BJ (cell line): ENCODE measurements around the gene RDH16. TPM values are rescaled to one million over a fixed set of nuclear protein-coding genes. Genes with fewer than 3 reads are reported as not detected.

Experiments used
- CTCF ChIA-PET: fragments of 350-600 bp; formaldehyde crosslinking; extraction: SDS; loops from one replicate; lab custom pipeline; 2021; ENCODE audit warnings: antibody characterized with exemption, inconsistent platforms; lab: Yijun Ruan, JAX
- POLR2A ChIA-PET: fragments of 300-600 bp; sonication (Branson Sonifier 250); formaldehyde crosslinking; extraction: SDS; loops from one replicate; lab custom pipeline; 2021; ENCODE audit warnings: antibody characterized with exemption; lab: Charles Lee
- DNase-seq: peaks from one replicate; pipeline ENCODE4 v3.0.0-alpha.2; 2011; ENCODE audit warnings: low read depth
- H3K27me3 ChIP-seq: 2 replicates; pipeline ENCODE4 v1.6.0; 2011; ENCODE audit warnings: low read length; ENCODE audit not compliant: control insufficient read depth, insufficient read depth
- H3K36me3 ChIP-seq: 2 replicates; pipeline ENCODE4 v1.5.1; 2011; ENCODE audit warnings: low read length; ENCODE audit not compliant: control insufficient read depth, insufficient read depth
- H3K4me3 ChIP-seq: 2 replicates; pipeline ENCODE4 v1.5.1; 2011; ENCODE audit warnings: low read depth, mild to moderate bottlenecking, control low read depth, low read length
- polyA plus RNA-seq: library from polyadenylated mRNA; depleted of rRNA; stranded (reverse); fragments of >200 nt; gene quantifications from 2 replicates; pipeline ENCODE4 v1.2.3, GENCODE V29; 2011
- TF ChIP-seq, protein P1 (sequence below): IDR thresholded peaks from 2 replicates; pipeline ENCODE4 v1.5.1; 2011; ENCODE audit warnings: low read depth, mild to moderate bottlenecking, control low read depth, inconsistent platforms, low read length, moderate library complexity; ENCODE audit not compliant: insufficient read depth

Gene RDH16
- polyA plus RNA-seq, 1 experiment = 0.07 TPM

GRCh38 chr12:56998316-56998715 lies 40.9 kb upstream of the RDH16 start:
- Histone ChIP-seq H3K4me3 (no peak overlapping the region), H3K27me3 (no peaks in the 10 kb centered on the region), H3K36me3 (peaks cover 10% of the 10 kb centered on the region)
- DNase-seq = no peak
- ChIA-PET CTCF (interaction anchor here (0.6 to 11.4 kb wide), 5 partner anchors 10 to 253 kb away, joined by 3 to 220 read pairs (median 5); partner anchors contain the start of gene HSD17B6), POLR2A (no interaction called here)
- TF ChIP-seq, protein P1, sequence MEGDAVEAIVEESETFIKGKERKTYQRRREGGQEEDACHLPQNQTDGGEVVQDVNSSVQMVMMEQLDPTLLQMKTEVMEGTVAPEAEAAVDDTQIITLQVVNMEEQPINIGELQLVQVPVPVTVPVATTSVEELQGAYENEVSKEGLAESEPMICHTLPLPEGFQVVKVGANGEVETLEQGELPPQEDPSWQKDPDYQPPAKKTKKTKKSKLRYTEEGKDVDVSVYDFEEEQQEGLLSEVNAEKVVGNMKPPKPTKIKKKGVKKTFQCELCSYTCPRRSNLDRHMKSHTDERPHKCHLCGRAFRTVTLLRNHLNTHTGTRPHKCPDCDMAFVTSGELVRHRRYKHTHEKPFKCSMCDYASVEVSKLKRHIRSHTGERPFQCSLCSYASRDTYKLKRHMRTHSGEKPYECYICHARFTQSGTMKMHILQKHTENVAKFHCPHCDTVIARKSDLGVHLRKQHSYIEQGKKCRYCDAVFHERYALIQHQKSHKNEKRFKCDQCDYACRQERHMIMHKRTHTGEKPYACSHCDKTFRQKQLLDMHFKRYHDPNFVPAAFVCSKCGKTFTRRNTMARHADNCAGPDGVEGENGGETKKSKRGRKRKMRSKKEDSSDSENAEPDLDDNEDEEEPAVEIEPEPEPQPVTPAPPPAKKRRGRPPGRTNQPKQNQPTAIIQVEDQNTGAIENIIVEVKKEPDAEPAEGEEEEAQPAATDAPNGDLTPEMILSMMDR = no peak

DNA sequence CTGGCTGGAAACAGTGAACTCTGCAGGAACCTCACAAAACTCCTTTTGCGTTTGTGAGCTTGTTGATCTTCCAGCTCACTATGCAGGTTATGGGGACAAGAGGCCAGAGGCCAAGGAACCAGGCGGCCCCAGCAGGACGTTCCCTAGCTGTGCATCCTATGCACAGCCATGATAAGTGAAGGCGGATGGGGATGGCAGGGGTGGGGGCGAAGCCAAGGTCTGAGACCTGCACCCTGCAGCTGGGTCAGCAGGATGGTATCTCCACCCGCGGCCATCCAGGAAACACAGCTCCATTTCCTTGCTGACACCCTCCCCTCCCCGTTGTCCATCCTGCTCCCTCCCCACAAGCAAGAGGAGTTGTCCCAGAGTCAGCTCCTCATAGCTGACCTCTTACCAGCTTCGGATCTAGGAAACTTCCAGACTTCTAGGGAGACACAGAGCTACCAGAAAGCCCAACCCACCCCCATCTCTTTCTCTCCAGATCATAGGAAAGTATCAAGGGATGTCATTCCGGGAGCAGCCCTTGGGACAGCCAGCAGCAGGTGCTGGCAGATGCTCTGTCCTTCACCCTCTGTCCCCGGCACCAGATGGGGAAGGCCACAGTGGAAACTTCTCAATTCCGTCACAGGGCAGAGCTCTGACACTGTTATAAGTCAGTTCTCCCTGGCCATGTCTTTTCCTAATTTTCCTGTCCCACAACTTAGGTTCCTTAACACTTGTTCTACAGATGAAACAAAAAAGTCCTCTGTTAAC lies 39.6 kb upstream of the RDH16 start:
- ChIA-PET POLR2A (no interaction called here), CTCF (interaction anchor here (1.0 to 11.4 kb wide), 3 partner anchors 9 to 237 kb away, joined by 4 to 220 read pairs (median 56); partner anchors contain the start of genes HSD17B6 and ZBTB39)

DNA sequence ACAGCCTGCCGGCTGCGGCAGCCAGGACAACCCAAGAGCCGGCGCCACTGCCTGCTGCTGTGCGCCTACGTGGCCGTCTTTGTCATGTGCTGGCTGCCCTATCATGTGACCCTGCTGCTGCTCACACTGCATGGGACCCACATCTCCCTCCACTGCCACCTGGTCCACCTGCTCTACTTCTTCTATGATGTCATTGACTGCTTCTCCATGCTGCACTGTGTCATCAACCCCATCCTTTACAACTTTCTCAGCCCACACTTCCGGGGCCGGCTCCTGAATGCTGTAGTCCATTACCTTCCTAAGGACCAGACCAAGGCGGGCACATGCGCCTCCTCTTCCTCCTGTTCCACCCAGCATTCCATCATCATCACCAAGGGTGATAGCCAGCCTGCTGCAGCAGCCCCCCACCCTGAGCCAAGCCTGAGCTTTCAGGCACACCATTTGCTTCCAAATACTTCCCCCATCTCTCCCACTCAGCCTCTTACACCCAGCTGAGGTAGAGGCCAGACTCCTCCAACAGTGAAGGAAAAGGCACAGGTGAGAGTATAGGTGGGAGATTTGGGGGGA lies 38.6 kb upstream of the RDH16 start:
- TF ChIP-seq, protein P1 = no peak
- no peaks in the 10 kb centered on the region for H3K27me3 ChIP-seq
- H3K4me3 ChIP-seq = no peak overlapping the region
- CTCF ChIA-PET = interaction anchor here (0.6 to 11.4 kb wide), 5 partner anchors 8 to 511 kb away, joined by 3 to 220 read pairs (median 4); partner anchors contain the start of genes HSD17B6 and ZBTB39
- no peaks in the 10 kb centered on the region for H3K36me3 ChIP-seq
- POLR2A ChIA-PET = no interaction called here
- DNase-seq = no peak

More for the DNA sequence above, 39.6 kb upstream of the RDH16 start:
- Histone ChIP-seq H3K27me3 (no peaks in the 10 kb centered on the region), H3K36me3 (peaks cover under 1% of the 10 kb centered on the region; the same call in 1 of the 2 replicates), H3K4me3 (no peak overlapping the region)
- DNase-seq = no peak
- TF ChIP-seq, protein P1 = no peak

DNA sequence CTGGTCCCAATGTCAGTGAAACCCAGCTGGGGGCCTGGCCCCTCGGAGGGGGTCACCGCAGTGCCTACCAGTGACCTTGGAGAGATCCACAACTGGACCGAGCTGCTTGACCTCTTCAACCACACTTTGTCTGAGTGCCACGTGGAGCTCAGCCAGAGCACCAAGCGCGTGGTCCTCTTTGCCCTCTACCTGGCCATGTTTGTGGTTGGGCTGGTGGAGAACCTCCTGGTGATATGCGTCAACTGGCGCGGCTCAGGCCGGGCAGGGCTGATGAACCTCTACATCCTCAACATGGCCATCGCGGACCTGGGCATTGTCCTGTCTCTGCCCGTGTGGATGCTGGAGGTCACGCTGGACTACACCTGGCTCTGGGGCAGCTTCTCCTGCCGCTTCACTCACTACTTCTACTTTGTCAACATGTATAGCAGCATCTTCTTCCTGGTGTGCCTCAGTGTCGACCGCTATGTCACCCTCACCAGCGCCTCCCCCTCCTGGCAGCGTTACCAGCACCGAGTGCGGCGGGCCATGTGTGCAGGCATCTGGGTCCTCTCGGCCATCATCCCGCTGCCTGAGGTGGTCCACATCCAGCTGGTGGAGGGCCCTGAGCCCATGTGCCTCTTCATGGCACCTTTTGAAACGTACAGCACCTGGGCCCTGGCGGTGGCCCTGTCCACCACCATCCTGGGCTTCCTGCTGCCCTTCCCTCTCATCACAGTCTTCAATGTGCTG lies 38.0 kb upstream of the RDH16 start:
- no peak for DNase-seq
- TF ChIP-seq, protein P1 = no peak
- ChIA-PET CTCF (interaction anchor here (0.6 to 11.4 kb wide), 6 partner anchors 8 to 510 kb away, joined by 3 to 220 read pairs (median 4); partner anchors contain the start of genes HSD17B6 and ZBTB39), POLR2A (no interaction called here)
- H3K27me3 ChIP-seq = no peaks in the 10 kb centered on the region
- no peak overlapping the region for H3K4me3 ChIP-seq
- H3K36me3 ChIP-seq = no peaks in the 10 kb centered on the region

DNA sequence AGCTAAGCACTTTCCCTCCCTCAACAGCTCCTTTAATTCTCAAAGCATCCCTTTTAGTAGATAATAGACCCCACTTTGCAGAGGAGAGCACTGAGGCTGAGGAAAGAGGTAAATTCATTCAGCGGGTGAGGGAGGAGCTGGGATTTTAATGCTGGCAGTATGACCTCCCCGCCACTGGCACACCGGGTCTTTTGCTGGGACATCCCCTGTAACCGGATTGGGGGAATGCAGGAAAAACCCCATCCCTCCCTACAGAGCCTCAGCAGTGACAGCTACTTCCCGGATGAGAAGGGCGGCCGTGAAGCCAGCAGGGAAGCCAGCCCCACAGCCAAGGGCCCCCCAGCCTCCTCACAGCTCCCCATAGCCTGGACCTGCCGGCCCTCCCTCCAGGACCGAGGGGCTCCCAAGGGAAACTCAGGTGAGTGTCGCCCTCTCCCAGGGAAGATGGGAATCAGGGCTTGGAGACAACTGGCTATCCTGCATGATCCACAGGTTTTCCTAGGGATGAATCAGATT lies 36.9 kb upstream of the RDH16 start:
- TF ChIP-seq, protein P1 = no peak
- ChIA-PET POLR2A (no interaction called here), CTCF (interaction anchor here (0.6 to 4.4 kb wide), 6 partner anchors 11 to 233 kb away, joined by 3 to 17 read pairs (median 3); partner anchors contain the start of genes HSD17B6 and ZBTB39)
- Histone ChIP-seq H3K4me3 (no peak overlapping the region), H3K27me3 (no peaks in the 10 kb centered on the region), H3K36me3 (no peaks in the 10 kb centered on the region)
- DNase-seq = no peak
